ENCODE results near the gene PNPLA3. TPM values are rescaled to one million over a fixed set of nuclear protein-coding genes. Genes with fewer than 3 reads are reported as not detected.

The PNPLA3 gene
- total RNA-seq, 1 experiment from 2014 or later, result 17.5 TPM

GRCh38 chr22:43890901-43891331 lies 32.7 kb upstream of the PNPLA3 start:
- H3K27me3 Mint-ChIP-seq (ENCODE audit: low read depth), result peaks cover 40% of the 10 kb centered on the region
- H3K79me2 ChIP-seq (ENCODE audit: insufficient read depth, low read length), result no peaks in the 10 kb centered on the region
- peaks cover 2 to 6% (median 5%) of the 10 kb centered on the region in 3 experiments; a peak in 3 of 7 replicates for H3K36me3 Mint-ChIP-seq (ENCODE audit: insufficient read depth in 1 of 3, low read depth in 3 of 3)
- H3K9me3 ChIP-seq (ENCODE audit: control insufficient read depth, low read depth, low read length), result no peaks in the 10 kb centered on the region
- H3T11ph ChIP-seq (ENCODE audit: low read length), result no peak overlapping the region
- no peak overlapping the region for H3K27ac ChIP-seq (ENCODE audit: insufficient read length, low read depth, low read length)
- H3K14ac ChIP-seq (ENCODE audit: insufficient read depth, low read length), result no peak overlapping the region; the same call in 1 of the 2 replicates
- H2AK5ac ChIP-seq (ENCODE audit: insufficient read length, low read length), result no peak overlapping the region
- peaks cover 14% of the 10 kb centered on the region for H3K23me2 ChIP-seq (ENCODE audit: insufficient read length, low read depth, low read length, poor library complexity, severe bottlenecking)
- no peaks in the 10 kb centered on the region for H3K79me1 ChIP-seq (ENCODE audit: insufficient read depth, low read depth, low read length, poor library complexity, severe bottlenecking)
- H3K4me1 Mint-ChIP-seq, result peaks cover 0 to 13% of the 10 kb centered on the region in 2 experiments; a peak in 2 of 4 replicates
- H3K4me2 ChIP-seq (ENCODE audit: insufficient read depth, insufficient read length, low read length), result peak overlapping the region; percentile 71
- no peak overlapping the region for H3K4ac ChIP-seq (ENCODE audit: low read depth, low read length)
- H3K27ac Mint-ChIP-seq, result no peak overlapping the region
- H2BK120ac ChIP-seq (ENCODE audit: low read depth, low read length, poor library complexity, severe bottlenecking), result no peak overlapping the region
- H3K23ac ChIP-seq (ENCODE audit: insufficient read length, low read depth, low read length), result no peak overlapping the region
- no peak overlapping the region for H4K8ac ChIP-seq (replicated peaks; ENCODE audit: insufficient read length, low read depth, low read length)
- no peak overlapping the region for H2BK12ac ChIP-seq (ENCODE audit: insufficient read length, low read depth, low read length)
- peak; percentile 50 for DNase-seq
- no peak overlapping the region for H2BK5ac ChIP-seq (ENCODE audit: insufficient read length, low read length)
- no peak overlapping the region for H4K5ac ChIP-seq (ENCODE audit: insufficient read length, low read depth, low read length)
- no CpG with 5 or more reads among the region's 24 CpGs for WGBS (ENCODE audit: extremely low coverage, insufficient read length, low lambda C conversion rate)
- no peak overlapping the region for H3K18ac ChIP-seq (ENCODE audit: insufficient read length, low read depth, low read length)
- no peak overlapping the region for H2BK20ac ChIP-seq (ENCODE audit: low read depth, low read length, poor library complexity, severe bottlenecking)
- no peaks in the 10 kb centered on the region for H3K4me1 ChIP-seq (ENCODE audit: insufficient read depth, low read length)
- H3K9ac ChIP-seq (ENCODE audit: extremely low read depth, insufficient read length, low read length), result no peak overlapping the region
- H3K27me3 ChIP-seq (ENCODE audit: insufficient read depth, low read length), result no peaks in the 10 kb centered on the region; the same call in 1 of the 2 replicates
- H2BK15ac ChIP-seq (ENCODE audit: low read depth, low read length), result no peak overlapping the region
- no peaks in the 10 kb centered on the region for H3K9me3 Mint-ChIP-seq
- TF ChIP-seq CTCF (conservative IDR thresholded peaks at IDR 0.05), result no peak
- no peak overlapping the region for H4K91ac ChIP-seq (ENCODE audit: insufficient read length, low read depth, low read length)
- H2AFZ ChIP-seq (ENCODE audit: low read length), result no peak overlapping the region
- H3K56ac ChIP-seq (ENCODE audit: insufficient read length, low read depth, low read length), result no peak overlapping the region
- peak overlapping the region; percentile 66 to 84 for H3K4me3 Mint-ChIP-seq
- H4K20me1 ChIP-seq (ENCODE audit: control insufficient read depth, insufficient read depth, insufficient read length), result no peaks in the 10 kb centered on the region
